GM18909 (cell line): ENCODE results near the gene SLC12A3.

ENCODE experiments used
- ATAC-seq: cut with Tn5 transposase; IDR thresholded peaks from one replicate; pipeline ENCODE4 v1.9.1; 2021; ENCODE audit warnings: mild to moderate bottlenecking; ENCODE audit not compliant: unreplicated experiment, poor library complexity

SLC12A3 gene, protein sequence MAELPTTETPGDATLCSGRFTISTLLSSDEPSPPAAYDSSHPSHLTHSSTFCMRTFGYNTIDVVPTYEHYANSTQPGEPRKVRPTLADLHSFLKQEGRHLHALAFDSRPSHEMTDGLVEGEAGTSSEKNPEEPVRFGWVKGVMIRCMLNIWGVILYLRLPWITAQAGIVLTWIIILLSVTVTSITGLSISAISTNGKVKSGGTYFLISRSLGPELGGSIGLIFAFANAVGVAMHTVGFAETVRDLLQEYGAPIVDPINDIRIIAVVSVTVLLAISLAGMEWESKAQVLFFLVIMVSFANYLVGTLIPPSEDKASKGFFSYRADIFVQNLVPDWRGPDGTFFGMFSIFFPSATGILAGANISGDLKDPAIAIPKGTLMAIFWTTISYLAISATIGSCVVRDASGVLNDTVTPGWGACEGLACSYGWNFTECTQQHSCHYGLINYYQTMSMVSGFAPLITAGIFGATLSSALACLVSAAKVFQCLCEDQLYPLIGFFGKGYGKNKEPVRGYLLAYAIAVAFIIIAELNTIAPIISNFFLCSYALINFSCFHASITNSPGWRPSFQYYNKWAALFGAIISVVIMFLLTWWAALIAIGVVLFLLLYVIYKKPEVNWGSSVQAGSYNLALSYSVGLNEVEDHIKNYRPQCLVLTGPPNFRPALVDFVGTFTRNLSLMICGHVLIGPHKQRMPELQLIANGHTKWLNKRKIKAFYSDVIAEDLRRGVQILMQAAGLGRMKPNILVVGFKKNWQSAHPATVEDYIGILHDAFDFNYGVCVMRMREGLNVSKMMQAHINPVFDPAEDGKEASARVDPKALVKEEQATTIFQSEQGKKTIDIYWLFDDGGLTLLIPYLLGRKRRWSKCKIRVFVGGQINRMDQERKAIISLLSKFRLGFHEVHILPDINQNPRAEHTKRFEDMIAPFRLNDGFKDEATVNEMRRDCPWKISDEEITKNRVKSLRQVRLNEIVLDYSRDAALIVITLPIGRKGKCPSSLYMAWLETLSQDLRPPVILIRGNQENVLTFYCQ

GRCh38 chr16:56864960-56865359 lies at the start of gene SLC12A3:
Gene SLC12A3 (plus strand): TSS chr16:56865207. CDS start chr16:56865236, 29 bp downstream.
- ATAC-seq: no peak

DNA sequence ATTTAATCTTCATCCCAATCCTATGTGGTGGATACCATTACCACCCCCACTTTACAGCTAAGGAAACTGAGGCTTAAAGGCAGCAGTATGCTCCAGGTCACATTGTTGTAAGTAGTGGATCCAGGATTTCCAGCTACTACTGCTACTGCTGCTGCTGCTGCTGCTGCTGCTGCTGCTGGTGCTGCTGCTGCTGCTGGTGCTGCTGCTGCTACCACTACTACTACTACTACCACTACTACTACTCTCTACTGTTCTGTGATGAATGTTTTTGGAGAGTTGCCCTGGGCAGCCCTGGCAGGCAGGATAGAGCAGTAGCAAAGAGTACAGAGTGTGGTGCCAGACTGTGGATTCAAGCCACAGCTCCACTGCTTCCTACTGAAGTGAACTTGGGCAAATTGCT lies 49.3 kb upstream of the SLC12A3 start:
- no peak for ATAC-seq

DNA sequence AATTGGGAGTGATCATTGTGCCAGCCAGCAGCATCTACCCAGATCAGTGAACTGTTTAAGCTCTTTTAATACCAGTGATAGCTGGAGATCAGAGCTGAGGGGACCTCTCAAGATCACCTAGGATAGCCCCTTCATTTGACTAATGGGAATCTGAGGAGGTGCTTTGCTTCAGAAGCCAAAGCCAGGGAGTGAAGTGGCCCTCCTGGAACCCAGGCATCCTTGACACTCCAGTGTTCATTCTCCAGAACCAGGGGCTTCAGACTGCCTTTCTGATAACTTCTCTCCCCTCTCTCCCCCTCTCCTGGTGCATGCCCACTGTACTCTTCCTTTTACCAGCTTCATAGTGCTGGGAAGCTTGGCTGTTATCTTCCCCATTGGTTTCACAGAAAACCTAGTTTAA lies 48.0 kb upstream of the SLC12A3 start:
- no peak for ATAC-seq

DNA sequence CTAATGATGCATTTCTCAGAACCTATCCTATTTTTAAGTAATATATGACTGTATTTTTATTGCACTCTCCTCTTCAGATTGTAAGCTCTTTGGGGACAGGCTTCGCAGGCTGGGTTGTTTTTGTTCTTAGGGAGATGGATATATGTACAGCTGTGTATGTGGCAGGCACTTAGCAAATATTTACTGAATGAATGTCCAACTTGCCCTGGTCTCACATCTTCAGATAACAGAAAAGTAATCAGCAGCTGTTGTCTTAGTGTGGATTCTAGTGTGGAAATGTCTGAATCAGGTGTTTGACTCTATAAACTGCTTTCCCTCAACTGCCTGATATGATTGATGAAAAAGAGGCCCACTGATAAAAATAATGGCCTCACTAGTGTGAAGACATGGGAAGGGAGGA lies 47.1 kb upstream of the SLC12A3 start:
- no peak for ATAC-seq

GRCh38 chr16:56823081-56823733 lies 41.8 kb upstream of the SLC12A3 start:
- no peak for ATAC-seq

- ATAC-seq: no peak
Observed at GRCh38 chr16:56824331-56824730, 40.7 kb upstream of the SLC12A3 start.

- ATAC-seq: no peak
Observed at GRCh38 chr16:56824804-56825203, 40.2 kb upstream of the SLC12A3 start.

GRCh38 chr16:56825826-56826225 lies 39.2 kb upstream of the SLC12A3 start:
- ATAC-seq: no peak

- no peak for ATAC-seq
Observed at GRCh38 chr16:56828647-56829046, 36.4 kb upstream of the SLC12A3 start.

GRCh38 chr16:56830669-56831068 lies 34.3 kb upstream of the SLC12A3 start:
- ATAC-seq: no peak

DNA sequence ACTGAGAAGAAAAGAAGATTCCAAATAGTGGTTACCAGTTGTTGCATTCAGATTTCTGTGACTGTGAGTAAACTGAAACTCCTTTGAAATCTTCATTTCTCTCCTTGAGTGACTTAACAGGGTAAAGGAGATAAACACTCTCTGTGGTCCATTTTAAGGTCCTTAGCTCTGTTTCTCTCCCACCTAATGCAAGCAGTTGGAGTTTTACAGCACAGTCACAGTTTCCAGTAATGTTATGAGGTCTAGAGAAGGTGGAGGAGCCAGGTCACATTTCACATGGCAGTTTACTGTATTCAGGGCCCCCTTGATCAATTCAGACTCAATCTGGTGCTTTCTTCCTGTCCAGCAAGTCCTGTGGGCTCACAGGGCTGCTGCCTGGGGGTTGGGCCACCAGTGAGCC lies 32.2 kb upstream of the SLC12A3 start:
- ATAC-seq: no peak

DNA sequence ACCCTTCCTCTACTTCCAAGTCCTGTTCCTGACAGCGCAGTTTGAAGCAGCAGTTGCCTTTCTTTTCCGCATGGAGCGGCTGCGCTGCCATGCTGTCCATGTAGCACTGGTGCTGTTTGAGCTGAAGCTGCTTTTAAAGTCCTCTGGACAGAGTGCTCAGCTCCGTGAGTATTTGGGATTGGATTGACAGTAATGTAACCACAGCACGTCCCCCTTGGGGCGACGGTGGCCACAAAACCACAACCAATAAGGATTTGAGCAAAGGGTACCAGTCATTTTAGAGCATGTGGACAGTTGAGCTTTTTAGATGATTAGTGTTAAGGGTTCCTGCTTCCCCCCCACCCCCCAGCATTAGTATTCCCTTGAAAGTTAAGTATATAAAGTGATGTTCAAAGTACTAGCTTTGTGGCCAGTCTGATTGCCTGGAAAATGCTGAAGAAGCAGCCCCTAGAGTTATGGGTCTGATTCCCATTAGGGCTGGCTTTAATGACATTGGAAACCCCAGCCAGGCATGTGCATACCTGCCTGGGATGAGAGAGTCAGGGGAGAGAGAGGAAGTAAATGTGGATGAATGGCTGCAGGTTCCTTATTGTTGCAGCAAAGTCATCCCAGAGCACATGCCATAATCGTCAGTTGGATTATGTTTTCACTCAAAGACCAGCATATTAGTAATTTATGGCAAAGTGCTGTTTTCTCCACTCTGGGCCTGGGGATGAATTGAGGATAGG lies 31.6 kb upstream of the SLC12A3 start:
- no peak for ATAC-seq

DNA sequence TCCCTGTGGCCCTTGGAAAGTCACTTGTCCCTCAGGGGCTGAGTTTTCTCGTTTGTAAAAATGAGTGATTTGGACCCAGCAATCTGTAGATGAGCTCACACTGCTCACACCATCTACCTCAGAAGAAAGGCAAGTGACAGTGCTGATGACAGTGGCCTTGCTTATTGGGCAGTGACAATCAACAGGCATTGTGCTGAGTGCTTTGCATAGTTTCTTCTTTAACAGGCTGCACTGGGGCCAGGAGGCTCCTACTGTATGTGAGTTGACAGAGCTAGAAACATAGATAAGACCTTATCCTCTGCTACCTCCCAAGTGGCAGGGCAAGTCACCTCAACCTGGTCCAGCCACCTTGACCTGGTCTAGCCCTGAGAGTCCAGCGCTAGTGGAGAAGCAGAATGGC lies 29.7 kb upstream of the SLC12A3 start:
- ATAC-seq: no peak

- ATAC-seq: no peak
Observed at GRCh38 chr16:56836410-56837230, 28.4 kb upstream of the SLC12A3 start.

GRCh38 chr16:56838622-56839337 lies 26.2 kb upstream of the SLC12A3 start:
- ATAC-seq: no peak

GRCh38 chr16:56841233-56841632 lies 23.8 kb upstream of the SLC12A3 start:
- ATAC-seq: no peak

- no peak for ATAC-seq
Observed at GRCh38 chr16:56841659-56842058, 23.3 kb upstream of the SLC12A3 start.

DNA sequence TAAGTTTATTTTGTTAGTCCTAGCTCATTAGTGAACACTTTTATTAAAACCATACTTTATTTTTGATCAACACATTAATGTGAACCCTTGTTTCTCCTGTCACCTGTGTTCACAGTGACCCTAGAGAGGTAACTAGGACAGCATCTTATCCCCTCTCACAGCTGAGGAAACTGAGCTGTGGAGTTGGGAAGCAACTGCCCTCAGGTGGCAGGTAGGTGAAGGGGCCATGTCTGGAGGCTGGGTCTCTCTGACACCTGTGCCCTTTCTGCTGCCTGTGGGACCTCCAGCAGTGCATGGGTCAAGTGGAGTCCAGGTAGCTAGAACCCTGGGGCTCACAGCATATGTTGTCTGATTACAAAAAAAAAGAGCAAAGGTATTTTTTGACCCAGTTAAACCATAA lies 22.9 kb upstream of the SLC12A3 start:
- ATAC-seq: no peak

GRCh38 chr16:56844056-56844455 lies 21.0 kb upstream of the SLC12A3 start:
- no peak for ATAC-seq
